HG03175 (cell line): Measurements from ENCODE around the gene AMBRA1.

Experiments used
- ATAC-seq: cut with Tn5 transposase; IDR thresholded peaks from one replicate; pipeline ENCODE4 v1.9.1; 2021; ENCODE audit warnings: mild to moderate bottlenecking, moderate library complexity; ENCODE audit not compliant: unreplicated experiment

The AMBRA1 gene

GRCh38 chr11:46480166-46480726, 113.6 kb downstream of the AMBRA1 start:
- no peak for ATAC-seq

GRCh38 chr11:46479601-46480000, 114.2 kb downstream of the AMBRA1 start:
- ATAC-seq, result no peak

- no peak for ATAC-seq
Observed at GRCh38 chr11:46478196-46478595, 115.6 kb downstream of the AMBRA1 start.

GRCh38 chr11:46477136-46477535, 116.7 kb downstream of the AMBRA1 start:
- ATAC-seq, result no peak

GRCh38 chr11:46475926-46476545, 117.8 kb downstream of the AMBRA1 start:
- ATAC-seq, result no peak

GRCh38 chr11:46475051-46475925, 118.5 kb downstream of the AMBRA1 start:
- ATAC-seq, result no peak

- ATAC-seq, result no peak
Observed at GRCh38 chr11:46472662-46472994, 121.2 kb downstream of the AMBRA1 start.

GRCh38 chr11:46471943-46472661, 121.7 kb downstream of the AMBRA1 start:
- no peak for ATAC-seq

- no peak for ATAC-seq
Observed at GRCh38 chr11:46469926-46470325, 123.9 kb downstream of the AMBRA1 start.

GRCh38 chr11:46465683-46466082, 128.1 kb downstream of the AMBRA1 start:
- ATAC-seq, result no peak

- no peak for ATAC-seq
Observed at GRCh38 chr11:46463701-46464421, 130.0 kb downstream of the AMBRA1 start.

GRCh38 chr11:46461461-46461927, 132.3 kb downstream of the AMBRA1 start:
- ATAC-seq, result no peak

GRCh38 chr11:46458491-46458890, 135.3 kb downstream of the AMBRA1 start:
- ATAC-seq, result no peak

- no peak for ATAC-seq
Observed at GRCh38 chr11:46457659-46458424, 136.0 kb downstream of the AMBRA1 start.

- no peak for ATAC-seq
Observed at GRCh38 chr11:46457021-46457420, 136.8 kb downstream of the AMBRA1 start.

GRCh38 chr11:46456269-46457001, 137.4 kb downstream of the AMBRA1 start:
- no peak for ATAC-seq

GRCh38 chr11:46455834-46456233, 138.0 kb downstream of the AMBRA1 start:
- ATAC-seq, result no peak

- ATAC-seq, result no peak
Observed at GRCh38 chr11:46452918-46453517, 140.8 kb downstream of the AMBRA1 start.

GRCh38 chr11:46451759-46452158, 142.1 kb downstream of the AMBRA1 start:
- no peak for ATAC-seq
